ENCODE measurements around the gene ZNF397. TPM values are rescaled to one million over a fixed set of nuclear protein-coding genes. Genes with fewer than 3 reads are reported as not detected.

Gene ZNF397
- total RNA-seq, 1 experiment from 2014 or later: 23.8 TPM

- TF ChIP-seq ZFX (IDR thresholded peaks at IDR 0.05) (no peak), EGR1 (IDR thresholded peaks at IDR 0.05; ENCODE audit: low read depth) (no peak), SP1 (IDR thresholded peaks at IDR 0.05; ENCODE audit: low read depth) (no peak), POLR2A (IDR thresholded peaks at IDR 0.05; ENCODE audit: borderline replicate concordance, extremely low read depth, insufficient read depth, insufficient read length) (no peak), JUND (IDR thresholded peaks at IDR 0.05) (no peak), RAD21 (IDR thresholded peaks at IDR 0.05; ENCODE audit: low read depth) (no peak), SIN3A (IDR thresholded peaks at IDR 0.05; ENCODE audit: low read depth) (no peak), CEBPB (IDR thresholded peaks at IDR 0.05; ENCODE audit: low read depth) (no peak), EZH2 (IDR thresholded peaks at IDR 0.05) (no peak), ELF1 (IDR thresholded peaks at IDR 0.05; ENCODE audit: borderline replicate concordance, low read depth) (no peak), YY1 (IDR thresholded peaks at IDR 0.05; ENCODE audit: extremely low read depth, insufficient replicate concordance, low read depth, low read length) (no peak), TCF7L2 (IDR thresholded peaks at IDR 0.05; ENCODE audit: borderline replicate concordance, extremely low read depth, insufficient read depth, insufficient read length) (no peak)
- TF ChIP-seq, protein P1, sequence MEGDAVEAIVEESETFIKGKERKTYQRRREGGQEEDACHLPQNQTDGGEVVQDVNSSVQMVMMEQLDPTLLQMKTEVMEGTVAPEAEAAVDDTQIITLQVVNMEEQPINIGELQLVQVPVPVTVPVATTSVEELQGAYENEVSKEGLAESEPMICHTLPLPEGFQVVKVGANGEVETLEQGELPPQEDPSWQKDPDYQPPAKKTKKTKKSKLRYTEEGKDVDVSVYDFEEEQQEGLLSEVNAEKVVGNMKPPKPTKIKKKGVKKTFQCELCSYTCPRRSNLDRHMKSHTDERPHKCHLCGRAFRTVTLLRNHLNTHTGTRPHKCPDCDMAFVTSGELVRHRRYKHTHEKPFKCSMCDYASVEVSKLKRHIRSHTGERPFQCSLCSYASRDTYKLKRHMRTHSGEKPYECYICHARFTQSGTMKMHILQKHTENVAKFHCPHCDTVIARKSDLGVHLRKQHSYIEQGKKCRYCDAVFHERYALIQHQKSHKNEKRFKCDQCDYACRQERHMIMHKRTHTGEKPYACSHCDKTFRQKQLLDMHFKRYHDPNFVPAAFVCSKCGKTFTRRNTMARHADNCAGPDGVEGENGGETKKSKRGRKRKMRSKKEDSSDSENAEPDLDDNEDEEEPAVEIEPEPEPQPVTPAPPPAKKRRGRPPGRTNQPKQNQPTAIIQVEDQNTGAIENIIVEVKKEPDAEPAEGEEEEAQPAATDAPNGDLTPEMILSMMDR (IDR thresholded peaks at IDR 0.05 in 2 of 3, conservative IDR thresholded peaks at IDR 0.05 in 1 of 3; ENCODE audit: borderline replicate concordance in 1 of 3, insufficient read depth in 1 of 3, low read depth in 2 of 3, low read length in 2 of 3): no peak
- TF ChIP-seq, protein P2, sequence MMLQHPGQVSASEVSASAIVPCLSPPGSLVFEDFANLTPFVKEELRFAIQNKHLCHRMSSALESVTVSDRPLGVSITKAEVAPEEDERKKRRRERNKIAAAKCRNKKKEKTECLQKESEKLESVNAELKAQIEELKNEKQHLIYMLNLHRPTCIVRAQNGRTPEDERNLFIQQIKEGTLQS (IDR thresholded peaks at IDR 0.05): no peak
- TF ChIP-seq, protein P3, sequence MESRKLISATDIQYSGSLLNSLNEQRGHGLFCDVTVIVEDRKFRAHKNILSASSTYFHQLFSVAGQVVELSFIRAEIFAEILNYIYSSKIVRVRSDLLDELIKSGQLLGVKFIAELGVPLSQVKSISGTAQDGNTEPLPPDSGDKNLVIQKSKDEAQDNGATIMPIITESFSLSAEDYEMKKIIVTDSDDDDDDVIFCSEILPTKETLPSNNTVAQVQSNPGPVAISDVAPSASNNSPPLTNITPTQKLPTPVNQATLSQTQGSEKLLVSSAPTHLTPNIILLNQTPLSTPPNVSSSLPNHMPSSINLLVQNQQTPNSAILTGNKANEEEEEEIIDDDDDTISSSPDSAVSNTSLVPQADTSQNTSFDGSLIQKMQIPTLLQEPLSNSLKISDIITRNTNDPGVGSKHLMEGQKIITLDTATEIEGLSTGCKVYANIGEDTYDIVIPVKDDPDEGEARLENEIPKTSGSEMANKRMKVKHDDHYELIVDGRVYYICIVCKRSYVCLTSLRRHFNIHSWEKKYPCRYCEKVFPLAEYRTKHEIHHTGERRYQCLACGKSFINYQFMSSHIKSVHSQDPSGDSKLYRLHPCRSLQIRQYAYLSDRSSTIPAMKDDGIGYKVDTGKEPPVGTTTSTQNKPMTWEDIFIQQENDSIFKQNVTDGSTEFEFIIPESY (IDR thresholded peaks at IDR 0.05; ENCODE audit: extremely low read depth, insufficient replicate concordance, low read length): no peak
- TF ChIP-seq, protein P4, sequence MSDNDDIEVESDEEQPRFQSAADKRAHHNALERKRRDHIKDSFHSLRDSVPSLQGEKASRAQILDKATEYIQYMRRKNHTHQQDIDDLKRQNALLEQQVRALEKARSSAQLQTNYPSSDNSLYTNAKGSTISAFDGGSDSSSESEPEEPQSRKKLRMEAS (IDR thresholded peaks at IDR 0.05): no peak
- no peaks in the 10 kb centered on the region for H3K36me3 ChIP-seq (ENCODE audit: control insufficient read depth in 1 of 2, insufficient read depth in 2 of 2, low read length in 2 of 2)
- no peak overlapping the region for H2AFZ ChIP-seq (ENCODE audit: low read depth, low read length, poor library complexity, severe bottlenecking)
- H3K4me3 ChIP-seq (replicated peaks in 1 of 2; ENCODE audit: low read depth in 1 of 2, low read length in 2 of 2): no peak overlapping the region
- DNase-seq (ENCODE audit: low read depth, low spot score) (no peak), ATAC-seq (no peak)
- H3K4me1 ChIP-seq (ENCODE audit: control insufficient read depth in 1 of 2, insufficient read depth in 2 of 2, low read length in 2 of 2): peaks cover 0 to 2% of the 10 kb centered on the region in 2 experiments; a peak in 1 of 4 replicates
- H3K79me2 ChIP-seq (ENCODE audit: insufficient read depth, low read length): no peaks in the 10 kb centered on the region
- ChIA-PET POLR2A (interaction anchor here (0.6 to 1.4 kb wide), 2 partner anchors 12 to 135 kb away, joined by 3 read pairs; partner anchors contain the start of gene ZSCAN30), CTCF (no interaction called here), RAD21 (ENCODE audit: low non-redundant PET in 1 of 2, low total read pairs in 2 of 2, uncharacterized antibody in 2 of 2, unreplicated experiment in 2 of 2) (no interaction called here)
- H3K27me3 ChIP-seq (ENCODE audit: insufficient read depth, low read length): no peaks in the 10 kb centered on the region
- H4K20me1 ChIP-seq (ENCODE audit: insufficient read depth): no peaks in the 10 kb centered on the region
- H3K9me2 ChIP-seq (ENCODE audit: insufficient read depth): no peaks in the 10 kb centered on the region
- no peak overlapping the region for H3K9ac ChIP-seq (ENCODE audit: low read length)
- no TSS peak for BruUV-seq (replicated peaks)
- no peak overlapping the region for H3K4me2 ChIP-seq (ENCODE audit: low read length)
- no peak overlapping the region for H3K27ac ChIP-seq (ENCODE audit: low read depth, low read length)
- intact Hi-C loops (cut with micrococcal nuclease): no loop called here
- peaks cover 0 to 12% of the 10 kb centered on the region in 2 experiments; a peak in 1 of 4 replicates for H3K9me3 ChIP-seq (ENCODE audit: control insufficient read depth in 1 of 2, insufficient read depth in 1 of 2, low read depth in 1 of 2, low read length in 2 of 2)
These were observed 37.3 kb downstream of the ZNF397 start for GRCh38 chr18:35278085-35278484.
